Activated CD8-positive, alpha-beta memory T cell treated with anti-CD3 and anti-CD28 coated beads, Interleukin-2, amount 50 U/mL, for 48 hours (primary cell): ENCODE measurements around the gene TP53TG3B.
"Not testable (repeated sequence)": the region's sequence is repeated elsewhere in the genome, so short reads cannot be mapped to it uniquely, and the experiment has no call there.

ENCODE experiments used
- DNase-seq: peaks from one replicate; pipeline ENCODE4 v3.0.0-alpha.2; 2020

TP53TG3B gene, protein sequence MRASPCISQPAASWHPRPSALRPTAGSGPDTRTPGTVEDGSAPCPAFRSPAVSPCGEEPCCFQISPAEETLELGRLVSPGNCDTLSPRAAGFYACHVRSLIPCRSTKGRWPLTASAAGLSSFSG

DNA sequence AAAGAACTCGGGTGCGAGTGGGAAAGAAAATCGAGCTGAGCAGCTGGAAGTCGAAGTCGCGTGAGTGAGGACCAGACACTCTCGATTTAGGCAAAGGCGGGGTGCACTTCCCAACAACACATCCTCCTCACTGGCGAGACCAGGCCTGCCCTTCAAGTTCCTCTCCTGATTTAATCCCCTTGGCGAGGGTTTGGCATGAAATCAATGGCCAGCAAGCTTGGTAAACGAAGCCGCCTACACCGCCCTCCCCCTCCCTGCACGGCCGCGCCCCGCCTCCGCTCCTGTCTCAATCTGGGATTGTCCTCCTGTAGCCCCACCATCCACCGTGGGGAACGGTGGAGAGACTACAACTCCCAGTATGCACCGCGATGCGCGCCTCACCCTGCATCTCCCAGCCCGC, at the start of gene TP53TG3B:
Gene TP53TG3B (plus strand): TSS at position 301 of the 400 bp plus-strand sequence. CDS start 68 bp downstream, at position 369.
- not testable (repeated sequence) for DNase-seq

DNA sequence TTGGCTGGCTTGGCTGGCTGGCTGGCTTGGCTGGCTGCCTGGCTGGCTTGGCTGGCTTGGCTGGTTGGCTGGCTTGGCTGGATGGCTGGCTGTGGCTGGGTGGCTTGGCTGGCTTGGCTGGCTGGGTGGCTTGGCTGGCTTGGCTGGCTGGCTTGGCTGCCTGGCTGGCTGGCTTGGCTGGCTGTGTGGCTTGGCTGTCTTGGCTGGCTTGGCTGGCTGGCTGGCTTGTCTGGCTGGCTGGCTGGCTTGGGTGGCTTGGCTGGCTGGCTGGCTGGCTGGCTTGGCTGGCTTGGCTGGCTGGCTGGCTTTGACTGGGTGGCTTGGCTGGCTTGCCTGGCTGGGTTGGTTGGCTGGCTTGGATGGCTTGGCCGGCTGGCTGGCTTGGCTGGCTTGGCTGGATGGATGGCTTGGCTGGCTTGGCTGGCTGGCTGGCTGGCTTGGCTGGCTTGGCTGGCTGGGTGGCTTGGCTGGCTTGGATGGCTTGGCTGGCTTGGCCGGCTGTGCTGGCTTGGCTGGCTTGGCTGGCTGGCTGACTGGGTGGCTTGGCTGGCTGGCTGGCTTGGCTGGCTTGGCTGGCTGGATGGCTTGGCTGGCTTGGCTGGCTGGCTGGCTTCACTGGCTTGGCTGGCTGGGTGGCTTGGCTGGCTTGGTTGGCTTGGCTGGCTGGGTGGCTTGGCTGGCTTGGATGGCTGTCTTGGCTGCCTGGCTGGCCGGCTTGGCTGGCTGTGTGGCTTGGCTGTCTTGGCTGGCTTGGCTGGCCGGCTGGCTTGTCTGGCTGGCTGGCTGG, 24.2 kb upstream of the TP53TG3B start:
- peak; percentile 81 for DNase-seq

DNA sequence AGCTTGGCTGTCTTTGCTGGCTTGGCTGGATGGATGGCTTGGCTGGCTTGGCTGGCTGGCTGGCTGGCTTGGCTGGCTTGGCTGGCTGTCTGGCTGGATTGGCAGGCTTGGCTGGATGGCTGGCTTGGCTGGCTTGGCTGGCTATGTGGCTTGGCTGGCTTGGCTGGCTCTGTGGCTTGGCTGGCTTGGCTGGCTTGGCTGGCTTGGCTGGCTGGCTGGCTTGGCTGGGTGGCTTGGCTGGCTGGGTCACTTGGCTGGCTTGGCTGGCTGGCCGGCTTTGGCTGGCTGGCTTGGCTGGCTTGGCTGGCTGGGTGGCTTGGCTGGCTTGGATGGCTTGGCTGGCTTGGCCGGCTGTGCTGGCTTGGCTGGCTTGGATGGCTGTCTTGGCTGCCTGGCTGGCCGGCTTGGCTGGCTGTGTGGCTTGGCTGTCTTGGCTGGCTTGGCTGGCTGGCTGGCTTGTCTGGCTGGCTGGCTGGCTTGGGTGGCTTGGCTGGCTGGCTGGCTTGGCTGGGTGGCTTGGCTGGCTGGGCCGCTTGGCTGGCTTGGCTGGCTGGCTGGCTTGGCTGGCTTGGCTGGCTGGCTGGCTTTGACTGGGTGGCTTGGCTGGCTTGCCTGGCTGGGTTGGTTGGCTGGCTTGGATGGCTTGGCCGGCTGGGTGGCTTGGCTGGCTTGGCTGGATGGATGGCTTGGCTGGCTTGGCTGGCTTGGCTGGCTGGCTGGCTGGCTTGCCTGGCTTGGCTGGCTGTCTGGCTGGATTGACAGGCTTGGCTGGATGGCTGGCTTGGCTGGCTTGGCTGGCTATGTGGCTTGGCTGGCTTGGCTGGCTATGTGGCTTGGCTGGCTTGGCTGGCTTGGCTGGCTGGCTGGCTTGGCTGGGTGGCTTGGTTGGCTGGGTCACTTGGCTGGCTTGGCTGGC, 22.8 kb upstream of the TP53TG3B start:
- peak; percentile 75 for DNase-seq

DNA sequence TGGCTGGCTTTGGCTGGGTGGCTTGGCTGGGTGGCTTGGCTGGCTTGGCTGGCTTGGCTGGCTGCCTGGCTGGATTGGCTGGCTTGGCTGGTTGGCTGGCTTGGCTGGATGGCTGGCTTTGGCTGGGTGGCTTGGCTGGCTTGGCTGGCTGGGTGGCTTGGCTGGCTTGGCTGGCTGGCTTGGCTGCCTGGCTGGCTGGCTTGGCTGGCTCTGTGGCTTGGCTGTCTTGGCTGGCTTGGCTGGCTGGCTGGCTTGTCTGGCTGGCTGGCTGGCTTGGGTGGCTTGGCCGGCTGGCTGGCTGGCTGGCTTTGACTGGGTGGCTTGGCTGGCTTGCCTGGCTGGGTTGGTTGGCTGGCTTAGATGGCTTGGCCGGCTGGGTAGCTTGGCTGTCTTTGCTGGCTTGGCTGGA, 22.1 kb upstream of the TP53TG3B start:
- DNase-seq, result peak; percentile 64

DNA sequence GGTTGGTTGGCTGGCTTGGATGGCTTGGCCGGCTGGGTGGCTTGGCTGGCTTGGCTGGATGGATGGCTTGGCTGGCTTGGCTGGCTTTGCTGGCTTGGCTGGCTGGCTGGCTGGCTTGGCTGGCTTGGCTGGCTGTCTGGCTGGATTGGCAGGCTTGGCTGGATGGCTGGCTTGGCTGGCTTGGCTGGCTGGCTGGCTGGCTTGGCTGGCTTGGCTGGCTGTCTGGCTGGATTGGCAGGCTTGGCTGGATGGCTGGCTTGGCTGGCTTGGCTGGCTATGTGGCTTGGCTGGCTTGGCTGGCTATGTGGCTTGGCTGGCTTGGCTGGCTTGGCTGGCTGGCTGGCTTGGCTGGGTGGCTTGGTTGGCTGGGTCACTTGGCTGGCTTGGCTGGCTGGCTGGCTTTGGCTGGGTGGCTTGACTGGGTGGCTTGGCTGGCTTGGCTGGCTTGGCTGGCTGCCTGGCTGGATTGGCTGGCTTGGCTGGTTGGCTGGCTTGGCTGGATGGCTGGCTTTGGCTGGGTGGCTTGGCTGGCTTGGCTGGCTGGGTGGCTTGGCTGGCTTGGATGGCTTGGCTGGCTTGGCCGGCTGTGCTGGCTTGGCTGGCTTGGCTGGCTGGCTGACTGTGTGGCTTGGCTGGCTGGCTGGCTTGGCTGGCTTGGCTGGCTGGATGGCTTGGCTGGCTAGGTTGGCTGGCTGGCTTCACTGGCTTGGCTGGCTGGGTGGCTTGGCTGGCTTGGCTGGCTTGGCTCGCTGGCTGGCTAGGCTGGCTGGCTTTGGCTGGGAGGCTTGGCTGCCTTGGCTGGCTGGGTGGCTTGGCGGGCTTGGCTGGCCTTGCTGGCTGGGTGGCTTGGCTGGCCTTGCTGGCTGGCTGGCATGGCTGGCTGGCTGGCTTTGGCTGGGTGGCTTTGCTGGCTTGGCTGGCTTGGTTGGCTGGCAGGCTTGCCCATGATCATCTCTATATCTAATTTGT, 21.3 kb upstream of the TP53TG3B start:
- DNase-seq, result peak; percentile 79
